ENCODE results near the gene RASGRP3. TPM values are rescaled to one million over a fixed set of nuclear protein-coding genes. Genes with fewer than 3 reads are reported as not detected.

The RASGRP3 gene
- total and polyA plus RNA-seq, 9 of the 15 experiments (the other 6 are each of a cell fraction or from before 2014, with no cell fraction given) = 0.18 to 1.7 (median 1.2) TPM

- BruUV-seq (replicated peaks) = no TSS peak
- no peaks in the 10 kb centered on the region for H3K9me3 ChIP-seq (replicated peaks; ENCODE audit: control insufficient read depth, insufficient read depth, low read depth, low read length)
- H3K4me3 ChIP-seq = no peak overlapping the region
- ChIA-PET CTCF (ENCODE audit: low intra/inter-chr PET ratio) (no interaction called here), POLR2A (interaction anchor here (1.0 kb wide), 1 partner anchor 8 kb away, joined by 3 read pairs; no protein-coding TSS in a partner anchor)
- 3% methylated on average over 4 of the region's 4 CpGs for WGBS (ENCODE audit: insufficient coverage, low coverage, missing lambda C conversion rate)
- intact Hi-C loops (cut with micrococcal nuclease) = no loop called here
- in situ Hi-C loops (cut with MboI) = no loop called here
- ATAC-seq (no peak), DNase-seq (ENCODE audit: extremely low read depth in 1 of 4, low spot score in 3 of 4) (no peak), FAIRE-seq (no peak)
- no peak overlapping the region for H3K9ac ChIP-seq (ENCODE audit: insufficient read depth in 1 of 2, low read depth in 2 of 2, low read length in 2 of 2)
- H3K4me1 ChIP-seq (replicated peaks in 1 of 2; ENCODE audit: control insufficient read depth in 2 of 2, insufficient read depth in 2 of 2, low read length in 2 of 2) = no peaks in the 10 kb centered on the region
- no peaks in the 10 kb centered on the region for H3K79me2 ChIP-seq (ENCODE audit: control insufficient read depth, insufficient read depth, low read length)
- H3K4me2 ChIP-seq (ENCODE audit: insufficient read depth, low read length) = no peak overlapping the region
- H2AFZ ChIP-seq (ENCODE audit: low read depth, low read length) = no peak overlapping the region
- TF ChIP-seq CHD7 (IDR thresholded peaks at IDR 0.05; ENCODE audit: low read depth, low read length) = no peak
- no peak for TF ChIP-seq REST (IDR thresholded peaks at IDR 0.05; ENCODE audit: borderline replicate concordance)
- TF ChIP-seq REST (CRISPR knock-in tag; IDR thresholded peaks at IDR 0.05; ENCODE audit: low read depth) = no peak
- no peaks in the 10 kb centered on the region for H3K36me3 ChIP-seq (ENCODE audit: control insufficient read depth, insufficient read depth, low read length)
- H4K20me1 ChIP-seq (replicated peaks; ENCODE audit: control insufficient read depth, insufficient read depth, low read length) = no peaks in the 10 kb centered on the region
- peaks cover 0 to 12% of the 10 kb centered on the region in 2 experiments; a peak in 2 of 5 replicates for H3K27me3 ChIP-seq (ENCODE audit: control insufficient read depth in 2 of 2, insufficient read depth in 2 of 2, low read length in 2 of 2)
- H3K9me1 ChIP-seq (ENCODE audit: control insufficient read depth, insufficient read depth, low read length) = no peaks in the 10 kb centered on the region
- H3K27ac ChIP-seq (ENCODE audit: extremely low read depth, low read depth, low read length) = no peak overlapping the region
Observed at GRCh38 chr2:33541243-33541642, 64.8 kb downstream of the RASGRP3 start.

All from K562 (cell line).